HG02588 (cell line): ENCODE data around the gene POFUT2.

Experiments used
- ATAC-seq: cut with Tn5 transposase; IDR thresholded peaks from one replicate; pipeline ENCODE4 v1.9.1; 2021; ENCODE audit warnings: mild to moderate bottlenecking, moderate library complexity; ENCODE audit not compliant: unreplicated experiment

The POFUT2 gene

GRCh38 chr21:45285266-45285931 lies 2.3 kb downstream of the POFUT2 start:
- ATAC-seq: no peak

- no peak for ATAC-seq
Measured at GRCh38 chr21:45284456-45284741, 3.3 kb downstream of the POFUT2 start.

GRCh38 chr21:45283611-45284455 lies 3.9 kb downstream of the POFUT2 start:
- ATAC-seq: no peak

DNA sequence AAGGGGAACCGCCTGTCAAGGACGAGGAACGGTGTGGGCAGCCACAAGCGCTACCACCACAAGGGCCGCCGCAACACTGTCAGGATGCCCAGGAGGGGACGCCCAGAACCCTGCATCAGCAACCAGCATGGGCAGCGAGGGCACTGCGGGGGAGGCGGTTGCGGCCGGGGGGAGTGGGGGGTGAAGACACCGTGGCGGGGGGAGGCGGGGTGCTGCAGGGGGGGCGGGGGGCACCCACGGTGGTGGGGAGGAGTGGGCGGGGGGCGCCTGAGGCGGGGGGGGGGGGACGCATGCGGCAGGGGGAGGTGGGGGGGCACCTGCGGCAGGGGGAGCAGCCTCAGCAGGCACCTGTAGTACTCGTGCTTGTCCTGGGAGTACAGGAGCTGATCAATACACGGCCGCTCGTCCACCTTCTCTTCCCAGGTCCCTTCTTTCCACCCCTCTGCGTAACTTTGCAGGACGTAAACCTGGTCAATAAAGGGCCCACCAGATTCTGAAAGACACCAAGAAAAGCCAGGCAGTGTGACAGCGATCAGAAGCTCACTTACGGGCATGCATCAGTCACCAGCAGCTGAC lies 4.6 kb downstream of the POFUT2 start:
- no peak for ATAC-seq

- ATAC-seq: no peak
Measured at GRCh38 chr21:45282283-45283034, 5.2 kb downstream of the POFUT2 start.

- no peak for ATAC-seq
Measured at GRCh38 chr21:45281411-45282282, 6.0 kb downstream of the POFUT2 start.

DNA sequence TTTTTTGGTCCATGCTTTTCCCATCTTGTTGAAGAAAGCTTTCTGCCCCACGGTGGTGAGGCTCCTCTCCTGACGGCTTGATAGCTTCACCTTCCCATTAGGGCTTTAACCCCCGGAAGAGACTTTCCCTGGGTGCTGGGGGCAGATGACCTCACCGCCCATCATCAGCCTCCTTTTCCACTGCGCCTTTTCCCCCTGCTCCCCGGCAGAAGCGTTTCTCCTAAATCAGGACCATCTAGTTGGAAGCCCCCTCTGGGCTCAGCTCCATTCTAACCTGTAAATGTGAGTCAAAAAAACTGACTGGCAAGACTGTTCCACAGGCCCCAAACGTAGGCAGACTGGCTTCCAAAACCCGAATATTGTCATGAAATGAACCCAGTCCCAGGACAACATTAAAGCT lies 6.7 kb downstream of the POFUT2 start:
- no peak for ATAC-seq

- ATAC-seq: no peak
Measured at GRCh38 chr21:45280178-45280821, 7.4 kb downstream of the POFUT2 start.

- ATAC-seq: no peak
Measured at GRCh38 chr21:45279446-45280177, 8.1 kb downstream of the POFUT2 start.

DNA sequence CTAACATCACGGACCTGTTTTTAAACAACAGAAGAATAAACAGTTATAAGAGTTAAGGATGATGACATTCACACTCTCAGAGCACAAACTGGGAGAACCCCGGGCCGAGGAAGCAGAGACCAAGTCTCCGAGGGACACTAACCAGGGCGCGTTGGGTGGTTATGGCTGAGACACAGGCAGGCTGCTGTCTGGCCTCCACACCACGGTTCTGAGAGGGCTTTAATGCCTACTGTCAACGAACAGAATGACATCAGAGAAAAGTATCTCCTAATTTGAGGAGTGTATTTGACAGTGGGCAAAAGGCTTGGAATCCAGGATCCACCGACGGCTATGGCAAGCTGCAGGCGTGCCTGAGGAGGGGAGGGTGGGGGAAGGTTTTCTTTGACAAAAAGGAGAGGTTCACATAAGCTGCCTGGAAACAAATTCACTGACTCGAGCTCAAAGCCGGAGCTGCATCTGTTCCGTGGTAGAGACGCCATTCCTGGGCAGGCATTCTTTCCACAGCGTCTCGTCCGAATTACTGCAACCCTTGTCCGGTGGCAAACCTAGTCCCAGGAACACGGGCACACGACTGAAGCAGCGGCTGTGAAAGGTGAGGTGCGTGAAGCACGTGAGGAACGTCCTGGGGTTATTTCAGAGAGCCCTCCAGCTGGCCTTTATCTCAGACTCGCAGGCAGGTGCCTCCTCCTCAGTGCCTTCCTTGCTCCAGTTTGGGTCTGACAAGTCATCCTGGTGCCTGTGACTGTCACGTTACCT lies 9.4 kb downstream of the POFUT2 start:
- ATAC-seq: no peak

DNA sequence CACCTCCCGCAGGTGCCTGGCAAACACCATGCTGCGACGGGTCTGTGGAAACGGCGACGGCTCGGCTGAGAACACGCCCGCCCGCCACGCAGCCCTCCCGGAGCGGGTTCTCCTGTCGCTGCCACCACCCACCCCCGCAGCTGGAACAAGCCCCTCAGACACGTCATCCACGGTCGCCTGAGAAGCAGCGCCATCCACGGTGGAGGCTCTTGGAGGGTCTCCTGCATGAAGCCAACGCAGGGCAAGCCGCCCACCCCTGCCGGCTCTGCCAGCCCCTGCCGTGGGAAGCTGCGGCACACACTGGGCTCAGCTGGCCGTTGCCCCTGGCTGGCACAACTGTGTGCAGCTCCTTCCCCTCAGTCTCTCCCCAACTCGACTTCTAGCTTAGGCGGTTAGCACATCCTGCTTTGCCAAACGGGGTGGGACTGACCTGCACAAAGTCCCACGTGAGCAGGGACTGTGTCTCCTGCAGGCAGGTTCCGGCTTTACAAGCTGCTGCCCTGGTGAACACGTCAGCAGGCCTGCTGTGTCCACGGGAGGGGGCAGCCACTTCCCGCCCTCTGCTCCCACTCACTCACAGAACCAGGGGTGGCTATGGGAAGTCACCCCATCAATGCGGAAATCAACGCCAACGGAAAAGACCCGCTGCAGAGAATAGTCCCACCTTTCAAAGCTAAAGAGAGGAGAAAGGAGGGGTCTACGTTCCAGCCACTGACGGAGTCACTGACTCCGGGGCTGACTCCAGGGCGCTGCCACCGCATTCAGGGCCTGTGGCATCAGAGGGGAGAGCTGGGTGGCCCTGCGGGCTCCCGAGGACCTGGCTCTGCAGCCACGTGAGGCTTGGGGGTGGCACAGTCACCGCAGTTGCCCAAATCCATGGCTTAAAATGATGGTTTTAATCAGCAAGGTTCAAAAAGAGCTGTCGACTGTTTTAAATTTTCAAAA lies 10.3 kb downstream of the POFUT2 start:
- ATAC-seq: no peak

DNA sequence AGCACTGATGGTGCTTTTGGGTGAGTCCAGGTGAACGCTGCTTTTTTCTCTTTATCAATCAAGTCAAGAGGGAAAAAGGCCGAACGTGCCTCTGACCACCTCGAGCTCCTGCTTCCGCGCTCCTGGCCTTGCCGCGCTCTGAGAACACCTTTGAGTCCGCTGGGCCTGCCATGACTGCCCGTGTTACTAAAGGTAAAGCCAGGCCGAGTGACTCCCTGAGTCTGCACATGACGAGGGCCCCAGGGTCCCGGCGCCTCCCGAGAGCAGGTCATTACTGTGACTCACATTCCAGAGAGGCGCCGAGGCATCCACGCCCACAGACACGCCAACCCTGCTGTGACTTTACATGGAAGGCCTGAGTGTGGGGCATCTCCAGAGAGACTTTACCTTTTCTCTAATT lies 11.1 kb downstream of the POFUT2 start:
- ATAC-seq: no peak

DNA sequence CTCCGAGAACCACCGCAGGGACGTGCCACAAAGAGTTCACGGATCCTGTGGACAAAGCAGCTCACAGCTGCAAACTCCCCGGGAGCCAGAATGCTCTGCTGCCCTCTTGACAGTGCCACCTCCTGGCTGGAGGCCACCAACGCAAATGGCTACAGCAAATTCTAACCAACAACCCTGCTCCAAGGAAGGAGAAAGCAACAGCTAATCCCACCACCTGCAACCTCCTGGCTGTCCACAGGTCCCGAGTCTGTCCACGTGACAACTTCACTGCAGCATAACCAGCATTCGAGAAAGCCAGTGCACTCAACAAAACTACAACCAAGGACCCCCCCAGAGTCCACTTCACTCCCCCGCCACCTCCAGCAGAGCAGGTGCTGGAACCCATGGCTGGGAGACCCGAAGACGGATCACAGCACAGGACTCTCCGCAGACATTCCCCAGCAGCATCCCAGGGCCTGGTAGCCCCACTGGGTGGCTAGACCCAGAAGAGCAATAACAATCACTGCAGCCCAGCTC lies 17.3 kb downstream of the POFUT2 start:
- no peak for ATAC-seq

DNA sequence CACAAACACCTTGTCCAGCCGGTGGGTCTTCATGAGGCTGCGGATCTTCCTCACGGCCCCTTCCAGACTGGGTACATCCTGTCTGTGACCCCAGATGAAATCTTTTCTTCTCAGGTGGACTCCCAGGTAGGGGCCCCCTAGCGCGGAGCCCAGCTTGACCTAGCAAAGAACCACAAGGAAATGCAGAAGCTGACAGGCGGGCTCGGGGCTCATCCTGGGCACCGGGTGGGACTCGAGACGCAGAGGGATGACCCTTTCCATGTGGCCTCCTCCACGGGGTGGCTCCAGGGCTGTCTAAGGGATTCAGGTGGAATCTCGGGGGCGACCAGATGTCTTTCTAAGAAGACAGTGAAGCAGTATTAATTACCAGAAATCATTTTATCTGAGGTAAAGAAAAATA lies 17.8 kb downstream of the POFUT2 start:
- no peak for ATAC-seq

- no peak for ATAC-seq
Measured at GRCh38 chr21:45267390-45267760, 20.3 kb downstream of the POFUT2 start.

DNA sequence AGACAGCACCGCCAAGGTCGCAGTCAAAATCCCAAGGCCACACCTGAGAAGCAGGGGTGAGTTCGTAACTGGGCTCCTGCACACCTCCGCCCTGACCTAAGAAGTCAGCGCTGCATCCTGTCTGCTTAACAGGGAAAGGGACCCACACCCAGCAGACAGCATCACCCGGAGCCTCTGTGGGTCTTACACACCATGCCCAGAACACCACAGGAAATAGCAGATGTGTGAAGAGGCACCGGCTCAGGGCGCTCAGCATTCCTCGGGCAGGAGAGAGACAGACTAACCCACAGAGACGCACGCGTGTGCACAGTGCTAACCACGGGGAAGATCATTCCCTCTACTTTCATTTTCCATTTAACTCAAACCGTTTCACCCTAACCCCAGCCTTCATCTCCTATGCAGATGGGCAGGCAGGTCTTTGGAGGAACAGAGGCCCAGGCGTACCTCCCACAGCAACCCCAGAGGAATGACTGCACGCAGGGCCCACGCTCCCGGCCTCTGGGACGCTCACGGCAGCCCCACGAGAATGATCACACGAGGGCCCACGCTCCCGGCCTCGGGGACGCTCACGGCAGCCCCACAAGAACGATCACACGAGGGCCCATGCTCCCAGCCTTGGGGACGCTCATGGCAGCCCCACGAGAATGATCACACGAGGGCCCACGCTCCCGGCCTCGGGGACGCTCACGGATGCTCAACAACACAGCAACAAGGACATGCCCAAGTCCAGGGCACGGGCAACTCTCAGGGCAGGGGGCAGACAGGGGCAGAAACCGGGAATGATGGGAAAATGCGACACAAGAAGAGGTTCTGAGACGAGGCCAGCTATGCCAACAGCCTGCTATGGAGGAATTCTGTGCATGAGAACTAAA lies 20.9 kb downstream of the POFUT2 start:
- ATAC-seq: no peak
